Measurements from ENCODE around the gene SLC35B2.
A peak's percentile ranks its signal among the peaks of the same experiment; 100 is the strongest.

The SLC35B2 gene

GRCh38 chr6:44224029-44224964, 33.0 kb downstream of the SLC35B2 start:
- Histone ChIP-seq H3K4me3 (ENCODE audit: severe bottlenecking) (peak overlapping the region; percentile 43), H3K9me3 (ENCODE audit: severe bottlenecking) (no peaks in the 10 kb centered on the region), H3K27me3 (ENCODE audit: insufficient read depth, poor library complexity, severe bottlenecking) (no peaks in the 10 kb centered on the region), H3K4me1 (ENCODE audit: insufficient read depth, poor library complexity, severe bottlenecking) (peaks cover 13% of the 10 kb centered on the region), H3K27ac (ENCODE audit: poor library complexity, severe bottlenecking) (peak overlapping the region; percentile 56), H3K36me3 (ENCODE audit: low read depth) (peaks cover 4% of the 10 kb centered on the region)
- TF ChIP-seq, protein P1, sequence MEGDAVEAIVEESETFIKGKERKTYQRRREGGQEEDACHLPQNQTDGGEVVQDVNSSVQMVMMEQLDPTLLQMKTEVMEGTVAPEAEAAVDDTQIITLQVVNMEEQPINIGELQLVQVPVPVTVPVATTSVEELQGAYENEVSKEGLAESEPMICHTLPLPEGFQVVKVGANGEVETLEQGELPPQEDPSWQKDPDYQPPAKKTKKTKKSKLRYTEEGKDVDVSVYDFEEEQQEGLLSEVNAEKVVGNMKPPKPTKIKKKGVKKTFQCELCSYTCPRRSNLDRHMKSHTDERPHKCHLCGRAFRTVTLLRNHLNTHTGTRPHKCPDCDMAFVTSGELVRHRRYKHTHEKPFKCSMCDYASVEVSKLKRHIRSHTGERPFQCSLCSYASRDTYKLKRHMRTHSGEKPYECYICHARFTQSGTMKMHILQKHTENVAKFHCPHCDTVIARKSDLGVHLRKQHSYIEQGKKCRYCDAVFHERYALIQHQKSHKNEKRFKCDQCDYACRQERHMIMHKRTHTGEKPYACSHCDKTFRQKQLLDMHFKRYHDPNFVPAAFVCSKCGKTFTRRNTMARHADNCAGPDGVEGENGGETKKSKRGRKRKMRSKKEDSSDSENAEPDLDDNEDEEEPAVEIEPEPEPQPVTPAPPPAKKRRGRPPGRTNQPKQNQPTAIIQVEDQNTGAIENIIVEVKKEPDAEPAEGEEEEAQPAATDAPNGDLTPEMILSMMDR (IDR thresholded peaks at IDR 0.05; ENCODE audit: poor library complexity, severe bottlenecking): no peak
- ATAC-seq (ENCODE audit: low read depth) (peak; percentile 14), DNase-seq (ENCODE audit: low spot score) (no peak)

- DNase-seq (ENCODE audit: low spot score) (peak; percentile 80), ATAC-seq (ENCODE audit: low read depth) (peak; percentile 61)
- H3K4me3 ChIP-seq (ENCODE audit: severe bottlenecking): peak within 1 kb of the TSS; percentile 43
- peak within 1 kb of the TSS; percentile 56 for H3K27ac ChIP-seq (ENCODE audit: poor library complexity, severe bottlenecking)
- H3K9me3 ChIP-seq (ENCODE audit: severe bottlenecking): no peaks in the 10 kb centered on the region
- H3K36me3 ChIP-seq (ENCODE audit: low read depth): peaks cover 4% of the 10 kb centered on the region; the same call in 1 of the 2 replicates
- peaks cover 13% of the 10 kb centered on the region for H3K4me1 ChIP-seq (ENCODE audit: insufficient read depth, poor library complexity, severe bottlenecking)
- H3K27me3 ChIP-seq (ENCODE audit: insufficient read depth, poor library complexity, severe bottlenecking): no peaks in the 10 kb centered on the region
- TF ChIP-seq, protein P1 (IDR thresholded peaks at IDR 0.05; ENCODE audit: poor library complexity, severe bottlenecking): peak; percentile 32
Observed at GRCh38 chr6:44223319-44224028, 33.9 kb downstream of the SLC35B2 start, which contains the start of gene SLC29A1. Gene SLC29A1, plus strand, starts transcription at chr6:44223595. Its CDS starts 3,719 bp downstream, at chr6:44227314.

- H3K9me3 ChIP-seq (ENCODE audit: severe bottlenecking): no peaks in the 10 kb centered on the region
- H3K4me1 ChIP-seq (ENCODE audit: insufficient read depth, poor library complexity, severe bottlenecking): peaks cover 13% of the 10 kb centered on the region
- TF ChIP-seq, protein P1 (IDR thresholded peaks at IDR 0.05; ENCODE audit: poor library complexity, severe bottlenecking): no peak
- H3K4me3 ChIP-seq (ENCODE audit: severe bottlenecking): peak overlapping the region; percentile 43
- H3K27me3 ChIP-seq (ENCODE audit: insufficient read depth, poor library complexity, severe bottlenecking): no peaks in the 10 kb centered on the region
- peaks cover 4% of the 10 kb centered on the region; the same call in 1 of the 2 replicates for H3K36me3 ChIP-seq (ENCODE audit: low read depth)
- ATAC-seq (ENCODE audit: low read depth): peak; percentile 2; the same call in 1 of the 3 replicates
- H3K27ac ChIP-seq (ENCODE audit: poor library complexity, severe bottlenecking): peak overlapping the region; percentile 56
- no peak for DNase-seq (ENCODE audit: low spot score)
Observed at GRCh38 chr6:44222486-44223318, 34.6 kb downstream of the SLC35B2 start.

GRCh38 chr6:44221961-44222335, 35.4 kb downstream of the SLC35B2 start:
- Histone ChIP-seq H3K36me3 (ENCODE audit: low read depth) (no peaks in the 10 kb centered on the region), H3K9me3 (ENCODE audit: severe bottlenecking) (no peaks in the 10 kb centered on the region), H3K4me3 (ENCODE audit: severe bottlenecking) (no peak overlapping the region), H3K4me1 (ENCODE audit: insufficient read depth, poor library complexity, severe bottlenecking) (peaks cover 13% of the 10 kb centered on the region), H3K27ac (ENCODE audit: poor library complexity, severe bottlenecking) (peak overlapping the region; percentile 56), H3K27me3 (ENCODE audit: insufficient read depth, poor library complexity, severe bottlenecking) (no peaks in the 10 kb centered on the region)
- TF ChIP-seq, protein P1 (IDR thresholded peaks at IDR 0.05; ENCODE audit: poor library complexity, severe bottlenecking): no peak
- no peak for DNase-seq (ENCODE audit: low spot score)
- no peak for ATAC-seq (ENCODE audit: low read depth)
